DMS 273 treated with DMSO at 0.1 percent for 48 hours (cell line): ENCODE results near the gene CFLAR.

Source experiments
- DNase-seq: peaks from one replicate; lab custom pipeline; 2025; lab: John Stamatoyannopoulos, UW

The CFLAR gene

DNA sequence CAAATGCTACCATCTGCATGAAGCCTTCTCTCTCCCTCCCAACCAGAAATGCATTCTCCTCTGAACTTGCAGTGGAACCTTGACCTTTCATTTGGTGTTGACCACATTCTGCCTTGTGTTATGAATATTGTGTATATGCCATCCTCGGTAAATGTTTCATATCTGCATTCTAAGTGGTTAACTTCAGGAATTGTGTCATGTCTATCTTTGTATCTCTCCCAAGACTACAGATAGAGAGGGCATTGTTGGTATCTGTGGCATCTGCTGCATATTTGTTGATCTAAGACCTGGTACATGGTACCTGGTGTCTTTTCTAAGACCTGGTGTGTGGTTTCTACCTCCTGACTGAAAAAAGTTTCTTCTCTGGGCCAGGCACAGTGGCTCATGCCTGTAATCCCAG is 101.0 kb downstream of the CFLAR start:
- DNase-seq, result no peak

DNA sequence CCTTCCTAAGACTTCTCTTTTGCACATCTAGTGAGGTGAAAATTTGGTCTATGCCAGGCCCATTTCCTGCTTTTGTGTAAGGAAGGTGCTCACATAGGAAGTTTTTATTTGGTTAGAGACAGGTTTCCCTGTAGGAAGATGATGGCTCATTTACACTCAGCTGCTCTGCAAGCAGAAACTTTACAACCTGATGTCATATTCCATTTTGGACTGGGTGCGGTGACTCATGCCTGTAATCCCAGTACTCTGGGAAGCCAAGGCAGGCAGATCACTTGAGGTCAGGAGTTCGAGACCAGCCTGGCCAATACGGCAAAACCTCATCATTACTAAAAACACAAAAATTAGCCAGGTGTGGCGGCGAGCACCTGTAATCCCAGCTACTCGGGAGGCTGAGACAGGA is 102.8 kb downstream of the CFLAR start:
- DNase-seq, result no peak

GRCh38 chr2:201219328-201220096 is 103.5 kb downstream of the CFLAR start:
- no peak for DNase-seq

DNA sequence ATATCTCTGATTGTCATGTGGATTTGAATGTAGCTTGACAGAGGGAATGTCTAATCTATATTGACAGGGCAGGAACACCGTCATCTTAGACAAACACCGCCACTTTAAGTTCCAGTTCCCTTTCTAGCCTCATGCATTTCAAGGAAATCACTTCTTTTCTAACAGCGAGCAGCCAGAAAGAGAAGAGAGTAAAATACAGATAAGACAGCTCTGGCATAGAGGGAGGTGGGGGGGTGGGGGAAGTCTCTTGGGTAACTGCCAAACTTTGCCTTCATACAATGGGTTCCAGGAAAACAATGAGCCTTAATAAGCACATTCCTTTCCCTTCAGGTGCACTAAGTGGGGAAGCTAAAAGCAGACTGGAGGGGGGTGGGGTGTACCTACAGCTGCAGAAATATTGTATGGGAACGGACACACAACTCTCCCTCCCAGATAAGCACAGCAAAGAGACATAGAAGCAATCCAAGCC is 104.2 kb downstream of the CFLAR start:
- DNase-seq, result no peak

DNA sequence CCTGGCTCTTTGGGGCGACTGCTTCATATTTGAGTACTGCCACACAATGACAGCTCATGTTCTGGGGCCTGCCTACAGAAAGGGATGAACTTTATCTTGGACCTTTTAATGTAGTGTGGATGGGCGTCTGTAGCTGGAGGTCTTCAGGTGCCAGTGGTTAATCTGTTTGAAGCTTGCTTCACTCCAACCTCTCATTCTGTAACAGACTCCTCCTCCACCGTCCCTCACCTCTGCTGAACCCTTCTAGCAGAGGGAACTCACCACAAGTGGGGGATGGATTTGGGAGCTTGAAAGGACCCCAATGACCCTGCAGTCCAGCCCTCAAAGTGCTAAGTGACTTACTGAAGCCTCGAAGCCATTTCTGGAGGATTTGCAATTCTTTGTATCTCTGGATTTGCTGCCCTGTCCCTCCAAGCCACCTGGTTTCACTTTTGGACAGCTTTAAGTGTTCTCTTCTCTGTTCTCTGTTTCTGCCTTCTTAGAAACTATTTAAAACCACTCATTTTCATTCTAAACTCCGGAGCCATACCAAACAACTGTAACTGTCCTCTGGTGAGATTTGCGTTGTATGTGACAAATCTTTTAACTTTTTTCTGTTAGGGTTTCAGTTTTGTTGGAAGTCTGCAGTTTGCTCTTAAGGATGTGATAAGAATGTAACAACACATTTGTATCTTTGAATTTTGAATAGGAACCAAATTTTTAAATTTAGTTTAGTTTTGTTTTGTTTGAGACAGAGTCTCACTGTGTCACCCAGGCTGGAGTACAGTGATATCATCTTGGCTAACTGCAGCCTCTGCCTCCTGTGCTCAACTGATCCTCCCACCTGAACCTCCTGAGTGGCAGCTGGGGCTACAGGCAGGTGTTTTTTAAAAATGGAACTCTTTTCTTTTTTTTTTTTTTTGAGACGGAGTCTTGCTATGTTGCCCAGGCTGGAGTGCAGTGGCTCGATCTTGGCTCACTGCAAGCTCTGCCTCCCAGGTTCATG is 107.4 kb downstream of the CFLAR start:
- no peak for DNase-seq
